SK-N-SH treated with all-trans-retinoic acid at 6 μM for 48 hours (cell line): Measurements from ENCODE around the gene CHST11.

Source experiments
- BACH2 ChIP-seq: fragments of 250-450 bp; sonication (Bioruptor Pico); IDR thresholded peaks from 2 replicates; pipeline ENCODE4 v1.9.0; 2021; ENCODE audit warnings: mild to moderate bottlenecking, borderline replicate concordance
- CSRNP3 ChIP-seq: fragments of 250-450 bp; sonication (Bioruptor Pico); IDR thresholded peaks from 2 replicates; pipeline ENCODE4 v1.5.1; 2021; ENCODE audit warnings: mild to moderate bottlenecking, moderate library complexity
- SNAI2 ChIP-seq: fragments of 250-450 bp; sonication (Bioruptor Pico); IDR thresholded peaks from 2 replicates; pipeline ENCODE4 v1.5.0; 2020; ENCODE audit warnings: mild to moderate bottlenecking, moderate library complexity
- ZFP3 ChIP-seq: fragments of 250-450 bp; sonication (Bioruptor Pico); IDR thresholded peaks from 2 replicates; pipeline ENCODE4 v1.5.0; 2020; ENCODE audit warnings: mild to moderate bottlenecking, moderate library complexity
- ZFP30 ChIP-seq: fragments of 450-650 bp; formaldehyde crosslinking; IDR thresholded peaks from 2 replicates; pipeline ENCODE4 v1.5.0; 2022; ENCODE audit warnings: mild to moderate bottlenecking, moderate library complexity
- ZNF565 ChIP-seq: fragments of 450-650 bp; formaldehyde crosslinking; conservative IDR thresholded peaks from 2 replicates; pipeline ENCODE4 v1.5.0; 2020; ENCODE audit warnings: low read depth, mild to moderate bottlenecking, moderate library complexity

- no peak for TF ChIP-seq SNAI2 (CRISPR knock-in tag)
- no peak for TF ChIP-seq CSRNP3 (CRISPR knock-in tag)
- no peak for TF ChIP-seq ZFP30 (CRISPR knock-in tag)
- no peak for TF ChIP-seq BACH2 (CRISPR knock-in tag)
- TF ChIP-seq ZFP3 (CRISPR knock-in tag): no peak
- no peak for TF ChIP-seq ZNF565 (CRISPR knock-in tag)
Measured at GRCh38 chr12:104699489-104700190, 242.9 kb downstream of the CHST11 start.
